Measurements from ENCODE around the gene MXI1. TPM values are rescaled to one million over a fixed set of nuclear protein-coding genes. Genes with fewer than 3 reads are reported as not detected.

MXI1 gene
- total RNA-seq, 1 donor from 2014 or later = 31.5 TPM

- H3K9me3 Mint-ChIP-seq (ENCODE audit: unreplicated experiment) = no peaks in the 10 kb centered on the region
- H4K20me1 ChIP-seq (ENCODE audit: insufficient read depth, low read length) = no peaks in the 10 kb centered on the region
- H3K9ac ChIP-seq (ENCODE audit: low read length) = peak overlapping the region; percentile 34
- no peak for TF ChIP-seq EZH2 (IDR thresholded peaks at IDR 0.05; ENCODE audit: insufficient read depth, low read length)
- no peak for TF ChIP-seq CTCF (IDR thresholded peaks at IDR 0.05; ENCODE audit: insufficient read depth, low read depth, low read length)
- H3K4me1 Mint-ChIP-seq (ENCODE audit: low read depth, unreplicated experiment) = peaks cover 8% of the 10 kb centered on the region
- no peaks in the 10 kb centered on the region for H3K9me3 ChIP-seq (ENCODE audit: insufficient read depth, low read depth, low read length)
- no peaks in the 10 kb centered on the region for H3K27me3 Mint-ChIP-seq (ENCODE audit: low read depth, unreplicated experiment)
- peak overlapping the region; percentile 37 for H3K4me2 ChIP-seq (ENCODE audit: low read length)
- DNase-seq (ENCODE audit: low read depth) = no peak
- no peaks in the 10 kb centered on the region for H3K27me3 ChIP-seq (ENCODE audit: insufficient read depth, low read length)
- no peaks in the 10 kb centered on the region for H3K36me3 Mint-ChIP-seq (ENCODE audit: low read depth, unreplicated experiment)
- no peaks in the 10 kb centered on the region for H3K79me2 ChIP-seq (ENCODE audit: insufficient read depth, low read length)
- no peak overlapping the region for H3K27ac ChIP-seq (ENCODE audit: low read depth, low read length)
- no peak overlapping the region for H3K27ac Mint-ChIP-seq (ENCODE audit: unreplicated experiment)
- H3K4me3 Mint-ChIP-seq (ENCODE audit: unreplicated experiment) = no peak overlapping the region
- H3K4me3 ChIP-seq (ENCODE audit: insufficient read depth, low read depth, low read length) = no peak overlapping the region
- peaks cover 7% of the 10 kb centered on the region for H3K4me1 ChIP-seq (ENCODE audit: insufficient read depth, low read length)
- H2AFZ ChIP-seq (ENCODE audit: low read depth, low read length) = no peak overlapping the region
- H3K36me3 ChIP-seq (ENCODE audit: insufficient read depth, low read length) = no peaks in the 10 kb centered on the region
- no peak for FAIRE-seq
Observed at GRCh38 chr10:110310741-110311140, 103.3 kb downstream of the MXI1 start.

- no peaks in the 10 kb centered on the region for H3K9me3 ChIP-seq (ENCODE audit: insufficient read depth, low read depth, low read length)
- H4K20me1 ChIP-seq (ENCODE audit: insufficient read depth, low read length) = no peaks in the 10 kb centered on the region
- peaks cover 8% of the 10 kb centered on the region for H3K4me1 Mint-ChIP-seq (ENCODE audit: low read depth, unreplicated experiment)
- no peaks in the 10 kb centered on the region for H3K27me3 Mint-ChIP-seq (ENCODE audit: low read depth, unreplicated experiment)
- peaks cover 7% of the 10 kb centered on the region for H3K4me1 ChIP-seq (ENCODE audit: insufficient read depth, low read length)
- no peaks in the 10 kb centered on the region for H3K79me2 ChIP-seq (ENCODE audit: insufficient read depth, low read length)
- no peaks in the 10 kb centered on the region for H3K36me3 ChIP-seq (ENCODE audit: insufficient read depth, low read length)
- DNase-seq (ENCODE audit: low read depth) (peak; percentile 27), FAIRE-seq (peak; percentile 73)
- H3K4me2 ChIP-seq (ENCODE audit: low read length) = peak overlapping the region; percentile 37
- no peak overlapping the region for H3K4me3 ChIP-seq (ENCODE audit: insufficient read depth, low read depth, low read length)
- TF ChIP-seq CTCF (IDR thresholded peaks at IDR 0.05; ENCODE audit: insufficient read depth, low read depth, low read length) = peak; percentile 69
- no peak for TF ChIP-seq EZH2 (IDR thresholded peaks at IDR 0.05; ENCODE audit: insufficient read depth, low read length)
- H3K27ac Mint-ChIP-seq (ENCODE audit: unreplicated experiment) = no peak overlapping the region
- no peak overlapping the region for H3K4me3 Mint-ChIP-seq (ENCODE audit: unreplicated experiment)
- no peak overlapping the region for H2AFZ ChIP-seq (ENCODE audit: low read depth, low read length)
- H3K27me3 ChIP-seq (ENCODE audit: insufficient read depth, low read length) = no peaks in the 10 kb centered on the region
- H3K9ac ChIP-seq (ENCODE audit: low read length) = peak overlapping the region; percentile 34
- H3K27ac ChIP-seq (ENCODE audit: low read depth, low read length) = no peak overlapping the region
- no peaks in the 10 kb centered on the region for H3K36me3 Mint-ChIP-seq (ENCODE audit: low read depth, unreplicated experiment)
- no peaks in the 10 kb centered on the region for H3K9me3 Mint-ChIP-seq (ENCODE audit: unreplicated experiment)
Observed at GRCh38 chr10:110311357-110311949, 104.0 kb downstream of the MXI1 start.

- Histone ChIP-seq H4K20me1 (ENCODE audit: insufficient read depth, low read length) (no peaks in the 10 kb centered on the region), H3K79me2 (ENCODE audit: insufficient read depth, low read length) (no peaks in the 10 kb centered on the region), H3K9ac (ENCODE audit: low read length) (no peak overlapping the region), H3K27ac (ENCODE audit: low read depth, low read length) (no peak overlapping the region), H2AFZ (ENCODE audit: low read depth, low read length) (no peak overlapping the region), H3K4me1 (ENCODE audit: insufficient read depth, low read length) (peaks cover 7% of the 10 kb centered on the region), H3K9me3 (ENCODE audit: insufficient read depth, low read depth, low read length) (no peaks in the 10 kb centered on the region), H3K27me3 (ENCODE audit: insufficient read depth, low read length) (no peaks in the 10 kb centered on the region), H3K36me3 (ENCODE audit: insufficient read depth, low read length) (no peaks in the 10 kb centered on the region), H3K4me3 (ENCODE audit: insufficient read depth, low read depth, low read length) (no peak overlapping the region), H3K4me2 (ENCODE audit: low read length) (no peak overlapping the region)
- Mint-ChIP-seq H3K36me3 (ENCODE audit: low read depth, unreplicated experiment) (no peaks in the 10 kb centered on the region), H3K4me1 (ENCODE audit: low read depth, unreplicated experiment) (peaks cover 8% of the 10 kb centered on the region), H3K27ac (ENCODE audit: unreplicated experiment) (no peak overlapping the region), H3K9me3 (ENCODE audit: unreplicated experiment) (no peaks in the 10 kb centered on the region), H3K4me3 (ENCODE audit: unreplicated experiment) (no peak overlapping the region), H3K27me3 (ENCODE audit: low read depth, unreplicated experiment) (no peaks in the 10 kb centered on the region)
- DNase-seq (ENCODE audit: low read depth) = no peak
- TF ChIP-seq EZH2 (IDR thresholded peaks at IDR 0.05; ENCODE audit: insufficient read depth, low read length) = no peak
- TF ChIP-seq CTCF (IDR thresholded peaks at IDR 0.05; ENCODE audit: insufficient read depth, low read depth, low read length) = no peak
- FAIRE-seq = no peak
Observed at GRCh38 chr10:110312206-110312605, 104.8 kb downstream of the MXI1 start.
